ENCODE measurements around the gene ADIPOQ.
"Not testable (repeated sequence)": the region's sequence is repeated elsewhere in the genome, so short reads cannot be mapped to it uniquely, and the experiment has no call there.

Gene ADIPOQ

GRCh38 chr3:186888569-186888968 is 46.1 kb downstream of the ADIPOQ start:
- Mint-ChIP-seq H3K4me3 (no peak overlapping the region), H3K36me3 (ENCODE audit: low read depth) (no peaks in the 10 kb centered on the region), H3K4me1 (ENCODE audit: low read depth) (peaks cover 29% of the 10 kb centered on the region), H3K9me3 (peaks cover 10% of the 10 kb centered on the region), H3K27me3 (peaks cover 5% of the 10 kb centered on the region), H3K27ac (no peak overlapping the region)
- intact Hi-C loops (cut with micrococcal nuclease): no loop called here

DNA sequence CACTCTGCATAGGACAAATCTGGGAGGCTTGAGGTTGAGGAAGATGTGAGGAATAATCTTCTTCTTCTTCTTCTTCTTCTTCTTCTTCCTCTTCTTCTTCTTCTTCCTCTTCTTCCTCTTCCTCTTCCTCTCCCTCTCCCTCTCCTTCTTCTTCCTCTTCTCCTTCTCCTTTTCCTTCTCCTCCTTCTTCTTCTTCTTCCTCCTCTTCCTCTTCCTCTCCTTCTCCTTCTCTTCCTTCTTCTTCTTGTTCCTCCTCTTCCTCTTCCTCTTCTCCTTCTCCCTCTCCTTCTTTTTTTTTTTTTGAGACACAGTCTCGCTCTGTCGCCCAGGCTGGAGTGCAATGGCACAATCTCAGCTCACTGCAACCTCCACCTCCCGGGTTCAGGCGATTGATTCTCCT is 47.2 kb downstream of the ADIPOQ start:
- peak overlapping the region; percentile 4 for H3K27ac Mint-ChIP-seq

DNA sequence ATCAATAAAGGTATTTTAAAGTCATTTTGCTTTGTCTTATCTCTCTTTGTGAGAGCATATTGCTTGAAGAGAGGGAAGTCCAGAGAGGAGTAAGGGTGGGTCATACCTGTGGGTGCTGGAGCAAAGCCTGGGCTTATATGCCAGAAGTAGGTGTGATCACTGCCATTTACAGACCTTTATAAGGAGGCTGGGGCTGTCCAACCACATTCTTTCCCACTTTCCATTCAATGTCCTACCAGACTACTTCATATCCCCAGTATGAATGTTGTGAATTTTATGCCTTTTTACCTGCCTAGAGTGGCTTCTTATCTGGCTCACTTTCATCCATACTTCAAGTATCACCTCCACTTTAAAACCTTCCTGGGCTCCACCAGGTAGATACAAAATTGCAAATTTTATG is 48.4 kb downstream of the ADIPOQ start:
- no peaks in the 10 kb centered on the region for H3K36me3 Mint-ChIP-seq (ENCODE audit: low read depth)
- intact Hi-C loops (cut with micrococcal nuclease): no loop called here
- peaks cover 24% of the 10 kb centered on the region for H3K4me1 Mint-ChIP-seq (ENCODE audit: low read depth)
- H3K4me3 Mint-ChIP-seq: no peak overlapping the region
- H3K27me3 Mint-ChIP-seq: peaks cover 5% of the 10 kb centered on the region
- no peak overlapping the region for H3K27ac Mint-ChIP-seq
- peaks cover 10% of the 10 kb centered on the region for H3K9me3 Mint-ChIP-seq

More for the DNA sequence above, 47.2 kb downstream of the ADIPOQ start:
- peaks cover 25% of the 10 kb centered on the region for H3K4me1 Mint-ChIP-seq (ENCODE audit: low read depth)
- H3K27me3 Mint-ChIP-seq; H3K4me3 Mint-ChIP-seq; H3K36me3 Mint-ChIP-seq (ENCODE audit: low read depth); H3K9me3 Mint-ChIP-seq; intact Hi-C loops (cut with micrococcal nuclease): not testable (repeated sequence)

DNA sequence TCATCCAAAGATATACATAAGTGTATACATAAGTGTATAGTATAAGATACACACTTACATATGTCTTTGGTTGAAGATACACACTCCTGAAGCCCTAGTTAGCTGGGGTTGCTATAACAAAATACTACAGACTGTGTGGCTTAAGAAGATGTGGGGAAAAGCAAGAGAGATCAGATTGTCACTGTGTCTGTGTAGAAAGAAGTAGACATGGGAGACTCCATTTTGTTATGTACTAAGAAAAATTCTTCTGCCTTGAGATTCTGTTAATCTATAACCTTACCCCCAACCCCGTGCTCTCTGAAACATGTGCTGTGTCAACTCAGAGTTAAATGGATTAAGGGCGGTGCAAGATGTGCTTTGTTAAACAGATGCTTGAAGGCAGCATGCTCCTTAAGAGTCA is 50.6 kb downstream of the ADIPOQ start:
- H3K9me3 Mint-ChIP-seq; H3K4me3 Mint-ChIP-seq; H3K27me3 Mint-ChIP-seq; H3K36me3 Mint-ChIP-seq (ENCODE audit: low read depth); H3K27ac Mint-ChIP-seq; intact Hi-C loops (cut with micrococcal nuclease): not testable (repeated sequence)
- peaks cover 17% of the 10 kb centered on the region for H3K4me1 Mint-ChIP-seq (ENCODE audit: low read depth)

DNA sequence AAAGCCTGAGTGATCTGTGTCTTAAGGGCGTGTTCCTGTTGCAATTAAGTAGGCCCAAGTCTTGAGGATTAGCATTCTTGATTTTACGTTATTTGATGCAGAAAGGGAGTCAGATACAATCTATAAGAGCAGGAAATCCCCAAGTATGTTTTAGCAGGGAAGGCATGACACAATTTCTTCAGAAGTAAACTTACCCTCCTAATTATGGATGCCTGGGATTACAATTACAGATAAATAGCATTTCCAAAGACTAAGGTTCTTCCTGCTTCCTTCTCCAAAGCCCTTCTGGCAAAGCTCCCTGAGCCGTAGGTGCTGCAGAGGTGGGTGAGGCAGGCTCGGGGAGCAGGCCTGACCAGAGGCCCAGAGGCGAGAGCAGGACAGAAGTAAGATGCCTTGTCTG is 52.9 kb downstream of the ADIPOQ start:
- intact Hi-C loops (cut with micrococcal nuclease): no loop called here
- H3K4me1 Mint-ChIP-seq (ENCODE audit: low read depth): peaks cover 6% of the 10 kb centered on the region
- no peaks in the 10 kb centered on the region for H3K9me3 Mint-ChIP-seq
- no peaks in the 10 kb centered on the region for H3K36me3 Mint-ChIP-seq (ENCODE audit: low read depth)
- no peak overlapping the region for H3K27ac Mint-ChIP-seq
- no peak overlapping the region for H3K4me3 Mint-ChIP-seq
- H3K27me3 Mint-ChIP-seq: peaks cover 4% of the 10 kb centered on the region

DNA sequence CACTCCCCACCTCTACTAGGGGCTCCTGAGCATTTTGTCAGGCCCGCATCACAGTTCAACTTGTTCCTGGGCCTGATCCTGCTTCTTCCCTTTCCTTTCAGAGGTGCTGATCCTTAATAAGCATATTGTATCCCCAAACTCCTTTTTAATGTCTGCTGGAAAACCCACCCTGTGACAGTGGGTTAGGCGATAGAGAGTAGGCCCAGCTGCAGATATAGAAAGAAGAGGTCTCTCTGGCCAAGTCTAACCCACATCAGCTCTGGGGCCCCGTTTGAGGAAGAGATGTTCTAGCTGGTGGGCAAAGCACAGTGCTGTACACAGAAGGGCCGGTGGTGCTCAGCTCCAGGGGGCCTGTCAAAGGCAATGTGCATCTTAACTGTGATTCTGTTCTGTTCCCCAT is 53.5 kb downstream of the ADIPOQ start:
- no peaks in the 10 kb centered on the region for H3K9me3 Mint-ChIP-seq
- intact Hi-C loops (cut with micrococcal nuclease): no loop called here
- H3K27ac Mint-ChIP-seq: no peak overlapping the region
- no peak overlapping the region for H3K4me3 Mint-ChIP-seq
- H3K27me3 Mint-ChIP-seq: peaks cover 4% of the 10 kb centered on the region
- H3K36me3 Mint-ChIP-seq (ENCODE audit: low read depth): no peaks in the 10 kb centered on the region
- H3K4me1 Mint-ChIP-seq (ENCODE audit: low read depth): peaks cover 6% of the 10 kb centered on the region

DNA sequence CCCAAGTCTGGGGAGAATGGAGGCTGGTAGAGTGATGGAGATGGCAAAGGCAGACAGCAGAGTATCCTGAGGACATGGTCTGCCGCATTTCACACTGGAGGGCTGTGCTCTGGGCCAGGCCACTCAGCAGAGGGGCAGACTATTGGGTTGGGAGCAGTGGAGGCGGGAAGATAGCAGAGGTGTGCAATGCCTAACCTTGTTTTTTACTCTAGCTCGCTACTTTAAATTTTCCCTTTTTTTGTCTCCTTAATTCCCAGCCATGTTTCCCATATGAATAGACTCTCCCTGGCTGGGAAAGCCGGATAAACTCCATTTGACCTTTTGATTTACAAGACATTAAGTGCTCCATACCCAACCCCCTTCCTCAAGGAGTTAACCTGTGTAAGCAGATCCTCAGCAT is 54.4 kb downstream of the ADIPOQ start:
- Mint-ChIP-seq H3K9me3 (no peaks in the 10 kb centered on the region), H3K4me3 (no peak overlapping the region), H3K36me3 (ENCODE audit: low read depth) (no peaks in the 10 kb centered on the region), H3K27ac (no peak overlapping the region), H3K27me3 (peaks cover 4% of the 10 kb centered on the region), H3K4me1 (ENCODE audit: low read depth) (peaks cover 6% of the 10 kb centered on the region)
- intact Hi-C loops (cut with micrococcal nuclease): no loop called here

- Mint-ChIP-seq H3K4me1 (ENCODE audit: low read depth) (peaks cover 6% of the 10 kb centered on the region), H3K4me3 (no peak overlapping the region), H3K27ac (no peak overlapping the region), H3K36me3 (ENCODE audit: low read depth) (no peaks in the 10 kb centered on the region), H3K9me3 (no peaks in the 10 kb centered on the region), H3K27me3 (peaks cover 1% of the 10 kb centered on the region)
- intact Hi-C loops (cut with micrococcal nuclease): no loop called here
These were observed 58.7 kb downstream of the ADIPOQ start for GRCh38 chr3:186901135-186901734.

GRCh38 chr3:186902154-186902553 is 59.6 kb downstream of the ADIPOQ start:
- intact Hi-C loops (cut with micrococcal nuclease): no loop called here
- Mint-ChIP-seq H3K27me3 (peaks cover 3% of the 10 kb centered on the region), H3K4me3 (no peak overlapping the region), H3K9me3 (no peaks in the 10 kb centered on the region), H3K4me1 (ENCODE audit: low read depth) (peaks cover 6% of the 10 kb centered on the region), H3K27ac (no peak overlapping the region), H3K36me3 (ENCODE audit: low read depth) (no peaks in the 10 kb centered on the region)

DNA sequence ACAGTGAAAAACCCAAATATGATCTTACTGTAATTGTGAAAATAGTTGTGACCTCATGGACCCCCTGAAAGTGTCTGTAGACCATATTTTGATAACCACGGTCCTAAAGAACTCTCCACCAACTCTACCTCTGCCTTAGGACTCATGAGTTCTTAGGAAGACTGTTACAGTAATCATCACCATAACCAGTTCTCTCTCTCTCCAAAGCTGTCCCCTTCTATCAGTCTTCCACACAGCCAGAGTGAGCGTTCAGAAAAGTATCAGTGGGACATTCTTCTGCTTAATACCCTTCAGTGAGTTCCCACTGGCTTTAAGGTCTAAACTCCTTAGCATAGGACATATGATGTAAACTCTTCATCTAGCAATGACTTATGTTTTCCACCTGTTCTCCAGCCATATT is 60.2 kb downstream of the ADIPOQ start:
- Mint-ChIP-seq H3K27me3 (peaks cover 3% of the 10 kb centered on the region), H3K4me3 (no peak overlapping the region), H3K27ac (no peak overlapping the region), H3K36me3 (ENCODE audit: low read depth) (no peaks in the 10 kb centered on the region), H3K4me1 (ENCODE audit: low read depth) (peaks cover 6% of the 10 kb centered on the region), H3K9me3 (no peaks in the 10 kb centered on the region)
- intact Hi-C loops (cut with micrococcal nuclease): no loop called here

DNA sequence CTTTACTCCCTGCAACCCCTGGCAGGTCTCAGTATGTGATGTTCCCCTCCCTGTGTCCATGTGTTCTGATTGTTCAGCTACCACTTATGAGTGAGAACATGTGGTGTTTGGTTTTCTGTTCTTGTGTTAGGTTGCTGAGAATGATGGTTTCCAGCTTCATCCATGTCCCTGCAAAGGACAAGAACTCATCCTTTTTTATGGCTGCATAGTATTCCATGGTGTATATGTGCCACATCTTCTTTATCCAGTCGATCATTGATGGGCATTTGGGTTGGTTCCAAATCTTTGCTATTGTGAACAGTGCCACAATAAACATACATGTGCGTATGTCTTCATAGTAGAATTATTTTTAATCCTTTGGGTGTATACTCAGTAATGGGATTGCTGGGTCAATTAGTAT is 61.2 kb downstream of the ADIPOQ start:
- H3K4me3 Mint-ChIP-seq; H3K36me3 Mint-ChIP-seq (ENCODE audit: low read depth); intact Hi-C loops (cut with micrococcal nuclease); H3K27me3 Mint-ChIP-seq; H3K27ac Mint-ChIP-seq; H3K9me3 Mint-ChIP-seq: not testable (repeated sequence)
- peaks cover 12% of the 10 kb centered on the region for H3K4me1 Mint-ChIP-seq (ENCODE audit: low read depth)

GRCh38 chr3:186907075-186907474 is 64.6 kb downstream of the ADIPOQ start:
- intact Hi-C loops (cut with micrococcal nuclease); H3K9me3 Mint-ChIP-seq; H3K4me3 Mint-ChIP-seq; H3K36me3 Mint-ChIP-seq (ENCODE audit: low read depth); H3K27ac Mint-ChIP-seq; H3K27me3 Mint-ChIP-seq: not testable (repeated sequence)
- peaks cover 16% of the 10 kb centered on the region for H3K4me1 Mint-ChIP-seq (ENCODE audit: low read depth)

All from dendritic cell treated with granulocyte-macrophage colony-stimulating factor and Interleukin-4, amounts not matched to agents 40 ng/mL and 50 ng/mL, for 4 days (primary cell).